Measurements from ENCODE around the gene CELF2. TPM values are rescaled to one million over a fixed set of nuclear protein-coding genes. Genes with fewer than 3 reads are reported as not detected.

The CELF2 gene
- total RNA-seq, 1 experiment from 2014 or later: 28.7 TPM

GRCh38 chr10:11339013-11339412, 321.3 kb downstream of the CELF2 start:
- Histone ChIP-seq H3K23me2 (ENCODE audit: insufficient read length, low read depth, low read length, poor library complexity, severe bottlenecking) (no peaks in the 10 kb centered on the region), H2AK5ac (ENCODE audit: insufficient read length, low read length) (no peak overlapping the region), H2BK20ac (ENCODE audit: low read depth, low read length, poor library complexity, severe bottlenecking) (no peak overlapping the region), H3K4ac (ENCODE audit: low read depth, low read length) (no peak overlapping the region), H3K56ac (ENCODE audit: insufficient read length, low read depth, low read length) (no peak overlapping the region), H3K14ac (ENCODE audit: insufficient read depth, low read length) (peak overlapping the region; percentile 52; the same call in 1 of the 2 replicates), H3K23ac (ENCODE audit: insufficient read length, low read depth, low read length) (no peak overlapping the region), H3K27ac (ENCODE audit: insufficient read length, low read depth, low read length) (no peak overlapping the region), H2BK5ac (ENCODE audit: insufficient read length, low read length) (no peak overlapping the region), H4K5ac (ENCODE audit: insufficient read length, low read depth, low read length) (no peak overlapping the region), H3K4me2 (ENCODE audit: insufficient read depth, insufficient read length, low read length) (no peak overlapping the region), H3K4me1 (ENCODE audit: insufficient read depth, low read length) (peaks cover 4% of the 10 kb centered on the region; the same call in 1 of the 2 replicates), H4K20me1 (ENCODE audit: control insufficient read depth, insufficient read depth, insufficient read length) (peaks cover 2% of the 10 kb centered on the region), H2BK120ac (ENCODE audit: low read depth, low read length, poor library complexity, severe bottlenecking) (no peak overlapping the region), H3K79me1 (ENCODE audit: insufficient read depth, low read depth, low read length, poor library complexity, severe bottlenecking) (no peaks in the 10 kb centered on the region), H3K79me2 (ENCODE audit: insufficient read depth, low read length) (no peaks in the 10 kb centered on the region), H3T11ph (ENCODE audit: low read length) (no peak overlapping the region), H4K91ac (ENCODE audit: insufficient read length, low read depth, low read length) (no peak overlapping the region), H3K9me3 (ENCODE audit: control insufficient read depth, low read depth, low read length) (no peaks in the 10 kb centered on the region), H3K9ac (ENCODE audit: extremely low read depth, insufficient read length, low read length) (no peak overlapping the region), H2AFZ (ENCODE audit: low read length) (no peak overlapping the region), H3K18ac (ENCODE audit: insufficient read length, low read depth, low read length) (no peak overlapping the region), H2BK15ac (ENCODE audit: low read depth, low read length) (no peak overlapping the region), H4K8ac (replicated peaks; ENCODE audit: insufficient read length, low read depth, low read length) (no peak overlapping the region), H3K27me3 (ENCODE audit: insufficient read depth, low read length) (no peaks in the 10 kb centered on the region), H2BK12ac (ENCODE audit: insufficient read length, low read depth, low read length) (no peak overlapping the region)
- H3K9me3 Mint-ChIP-seq: no peaks in the 10 kb centered on the region
- H3K27ac Mint-ChIP-seq: no peak overlapping the region
- no peaks in the 10 kb centered on the region; the same call in 1 of the 2 replicates for H3K27me3 Mint-ChIP-seq (ENCODE audit: low read depth)
- no CpG with 5 or more reads among the region's 7 CpGs for WGBS (ENCODE audit: extremely low coverage, insufficient read length, low lambda C conversion rate)
- no peak for TF ChIP-seq CTCF (conservative IDR thresholded peaks at IDR 0.05)
- no peak for DNase-seq
- no peaks in the 10 kb centered on the region for H3K36me3 Mint-ChIP-seq (ENCODE audit: insufficient read depth in 1 of 3, low read depth in 3 of 3)
- H3K4me1 Mint-ChIP-seq: peaks cover 25 to 40% of the 10 kb centered on the region in 2 experiments
- H3K4me3 Mint-ChIP-seq: no peak overlapping the region
